Coronary artery (tissue), 2 donors: ENCODE results near the gene FBXO11.

Source experiments
- DNase-seq: peaks from one replicate; pipeline ENCODE4 v3.0.0-alpha.2; 2017; ENCODE audit warnings: low spot score
- H3K27ac ChIP-seq, 2 donors: fragments of 200-600 bp; sonication (generic); one replicate each; pipeline ENCODE4 v1.5.1; 2016 to 2019
- H3K4me3 ChIP-seq: fragments of 200-600 bp; sonication (generic); 2 replicates; pipeline ENCODE4 v1.5.1; 2016; ENCODE audit warnings: mild to moderate bottlenecking, moderate library complexity
- CTCF ChIP-seq: fragments of 200-600 bp; sonication (generic); IDR thresholded peaks from one replicate; pipeline ENCODE4 v1.5.1; 2019; ENCODE audit warnings: antibody characterized with exemption

FBXO11 gene

GRCh38 chr2:47774567-47774966 lies 131.7 kb downstream of the FBXO11 start:
- no peak for DNase-seq
- TF ChIP-seq CTCF = no peak
- Histone ChIP-seq H3K27ac (no peak overlapping the region), H3K4me3 (no peak overlapping the region)

DNA sequence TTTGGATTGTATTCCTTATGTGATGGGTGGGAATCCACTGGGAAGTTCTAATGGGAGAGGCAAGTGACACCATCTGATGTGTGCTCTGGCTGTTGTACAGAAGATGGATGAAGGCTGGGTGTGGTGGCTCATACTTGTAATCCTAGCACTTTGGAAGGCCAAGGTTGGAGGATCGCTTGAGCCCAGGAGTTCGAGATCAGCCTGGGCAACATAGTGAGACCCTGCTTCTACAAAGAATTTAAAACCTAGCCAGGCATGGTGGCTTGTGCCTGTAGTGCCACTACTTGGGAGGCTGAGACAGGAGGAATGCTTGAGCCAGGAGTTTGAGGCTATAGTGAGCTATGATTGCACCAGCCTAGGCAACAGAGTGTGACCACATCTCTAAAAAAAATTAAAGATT lies 134.0 kb downstream of the FBXO11 start:
- no peak for TF ChIP-seq CTCF
- no peak for DNase-seq
- H3K27ac ChIP-seq = no peak overlapping the region
- no peak overlapping the region for H3K4me3 ChIP-seq

DNA sequence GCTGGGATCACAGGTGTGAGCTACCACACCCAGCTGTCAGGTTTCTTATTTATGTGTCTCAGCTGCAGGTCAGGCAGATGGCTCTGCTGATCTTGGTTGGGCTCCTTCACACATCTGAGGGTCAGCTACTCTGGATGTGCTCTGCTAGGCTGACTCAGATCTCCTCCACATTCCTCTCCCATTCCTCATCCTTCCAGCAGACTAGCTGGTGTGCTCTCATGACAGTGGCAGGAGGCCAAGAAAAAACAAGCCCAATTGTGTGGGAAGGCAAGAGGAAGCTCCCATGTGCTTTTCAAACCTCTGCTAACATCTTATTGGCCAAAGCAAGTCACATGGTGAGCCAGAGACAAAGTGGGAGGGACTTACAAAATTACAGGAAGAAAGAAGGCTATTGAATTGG lies 135.1 kb downstream of the FBXO11 start:
- Histone ChIP-seq H3K27ac (no peak overlapping the region), H3K4me3 (no peak overlapping the region)
- DNase-seq = no peak
- no peak for TF ChIP-seq CTCF

GRCh38 chr2:47769318-47769717 lies 137.0 kb downstream of the FBXO11 start:
- no peak for DNase-seq
- no peak overlapping the region for H3K4me3 ChIP-seq
- TF ChIP-seq CTCF = no peak
- no peak overlapping the region for H3K27ac ChIP-seq

- Histone ChIP-seq H3K27ac (no peak overlapping the region), H3K4me3 (peak overlapping the region; percentile 54)
- peak; percentile 99 for TF ChIP-seq CTCF
- peak; percentile 74 for DNase-seq
Measured at GRCh38 chr2:47767880-47768609, 138.3 kb downstream of the FBXO11 start.

GRCh38 chr2:47767497-47767844 lies 138.8 kb downstream of the FBXO11 start:
- Histone ChIP-seq H3K27ac (no peak overlapping the region), H3K4me3 (peak overlapping the region; percentile 54)
- no peak for TF ChIP-seq CTCF
- DNase-seq = no peak

- no peak for DNase-seq
Measured at GRCh38 chr2:47751856-47752414, 154.4 kb downstream of the FBXO11 start.

More at GRCh38 chr2:47751856-47752414, 154.4 kb downstream of the FBXO11 start:
- no peak for TF ChIP-seq CTCF
- H3K4me3 ChIP-seq = no peak overlapping the region
- H3K27ac ChIP-seq = no peak overlapping the region
